Ureter (tissue), 1 donor: ENCODE data around the gene LAMB2. TPM values are rescaled to one million over a fixed set of nuclear protein-coding genes. Genes with fewer than 3 reads are reported as not detected.

Source experiments
- DNase-seq: peaks from one replicate; pipeline ENCODE4 v3.0.0-alpha.2; 2020; ENCODE audit warnings: low spot score
- total RNA-seq: library from RNA; stranded (reverse); gene quantifications from one replicate; pipeline ENCODE4 v1.2.4, GENCODE V29; 2023
- donor health status: DM: yes; HTN: yes; CAD: no.

Gene LAMB2
- total RNA-seq, 1 donor from 2014 or later = 311 TPM

DNA sequence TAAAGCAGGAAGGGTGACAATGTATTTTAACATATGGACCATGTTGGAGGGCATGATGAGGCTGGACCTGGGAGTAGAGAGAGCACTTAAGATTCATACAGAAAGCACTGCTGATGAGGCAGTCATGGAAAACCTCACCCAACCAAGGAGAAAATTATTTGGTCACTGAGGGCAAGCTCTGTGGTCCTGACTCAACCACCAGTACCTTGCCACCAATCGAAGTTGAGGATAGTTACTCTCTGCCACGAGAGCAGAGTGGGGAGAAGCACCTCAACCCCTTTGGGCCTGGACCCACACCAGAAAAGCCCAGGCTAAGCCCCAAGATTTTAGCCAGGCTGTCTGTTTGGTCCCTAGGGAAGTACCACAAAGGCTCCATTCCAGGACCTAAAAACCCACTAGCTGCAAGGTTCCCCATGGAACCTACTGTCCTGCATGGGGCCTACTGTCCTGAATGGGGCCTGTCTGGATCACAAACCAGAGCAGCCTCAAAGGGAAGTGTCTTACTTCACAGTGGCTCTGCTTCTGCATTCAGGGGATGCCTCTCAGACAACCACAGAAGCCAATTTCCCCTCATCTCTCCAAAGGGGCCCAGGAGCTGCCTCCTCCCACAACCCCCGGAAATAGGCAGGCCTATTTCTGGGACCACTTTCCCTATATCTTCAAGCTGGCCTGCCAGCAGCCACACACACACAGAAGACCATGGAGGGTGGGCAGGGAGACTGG lies 29.1 kb upstream of the LAMB2 start:
- DNase-seq = no peak

GRCh38 chr3:49161197-49161596 lies 28.3 kb upstream of the LAMB2 start:
- no peak for DNase-seq

GRCh38 chr3:49158792-49159191 lies 25.9 kb upstream of the LAMB2 start:
- DNase-seq = no peak

GRCh38 chr3:49158103-49158709 lies 25.4 kb upstream of the LAMB2 start:
- DNase-seq = no peak

DNA sequence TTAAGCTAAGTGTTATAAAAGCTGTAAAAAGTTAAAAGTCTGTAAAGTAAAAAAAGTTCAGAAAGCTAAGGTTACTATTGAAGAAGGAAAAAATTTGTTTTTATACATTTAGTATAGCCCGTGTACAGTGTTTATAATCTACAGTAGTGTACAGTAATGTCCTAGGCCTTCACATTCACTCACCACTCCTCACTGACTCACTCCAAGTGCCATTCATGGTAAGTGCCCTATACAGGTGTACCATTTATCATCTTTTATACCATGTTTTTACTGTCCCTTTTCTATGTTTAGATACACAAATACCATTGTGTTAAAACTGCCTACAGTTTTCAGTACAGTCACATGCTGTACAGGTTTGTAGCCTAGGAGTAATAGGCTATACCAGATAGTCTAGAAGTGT lies 24.4 kb upstream of the LAMB2 start:
- no peak for DNase-seq

DNA sequence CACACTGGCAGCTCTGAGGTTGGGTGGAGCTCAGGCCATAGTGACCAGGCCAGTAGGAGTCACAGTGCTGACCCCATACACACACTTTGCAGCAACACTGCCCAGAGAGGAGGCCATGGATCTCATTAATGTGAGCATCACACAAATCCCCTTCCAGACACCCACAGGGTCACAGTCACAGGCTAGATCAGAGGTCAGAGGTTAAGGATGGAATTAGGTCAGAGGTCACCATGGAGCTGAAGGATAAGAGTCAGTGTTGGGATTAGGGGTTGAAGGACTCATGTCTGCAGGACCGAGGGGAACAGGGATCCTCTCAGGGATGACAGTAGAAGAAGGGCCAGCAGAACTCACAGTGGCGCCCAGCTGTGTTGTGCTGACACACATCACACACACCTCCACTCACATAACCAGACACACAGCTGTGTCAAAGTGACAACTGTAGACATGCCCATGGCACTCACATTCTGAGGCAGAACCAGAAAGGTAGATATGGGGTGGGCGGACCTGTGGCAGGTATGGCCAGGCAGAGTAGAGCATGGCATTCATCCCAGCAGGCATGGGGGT lies 20.6 kb upstream of the LAMB2 start:
- no peak for DNase-seq

GRCh38 chr3:49151610-49152009 lies 18.8 kb upstream of the LAMB2 start:
- DNase-seq = no peak

GRCh38 chr3:49148159-49148558 lies 15.3 kb upstream of the LAMB2 start:
- no peak for DNase-seq

DNA sequence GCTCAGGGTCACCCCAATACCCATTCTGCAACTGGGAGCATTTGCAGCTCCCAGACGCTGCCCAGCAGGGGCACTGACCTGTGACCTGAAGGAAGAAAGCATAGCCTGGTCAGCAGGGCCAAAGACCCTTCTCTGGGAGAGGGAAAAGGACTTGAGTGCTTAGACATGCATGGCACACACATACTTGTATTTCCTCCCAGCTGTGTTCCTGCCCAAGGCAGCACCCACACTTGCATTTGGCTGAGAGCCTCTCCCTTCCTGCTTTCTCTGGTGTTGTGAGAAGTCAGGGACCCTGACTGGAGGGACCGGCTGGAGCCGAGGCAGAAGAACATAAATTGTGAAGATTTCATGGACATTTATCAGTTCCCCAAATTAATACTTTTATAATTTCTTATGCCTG lies 7.2 kb upstream of the LAMB2 start:
- no peak for DNase-seq

- no peak for DNase-seq
These were observed 2.6 kb upstream of the LAMB2 start for GRCh38 chr3:49135499-49135898.

GRCh38 chr3:49134471-49135265 lies 1.8 kb upstream of the LAMB2 start:
- DNase-seq = no peak

- peak; percentile 85 for DNase-seq
These were observed 539 bp upstream of the LAMB2 start for GRCh38 chr3:49133226-49133951.

DNA sequence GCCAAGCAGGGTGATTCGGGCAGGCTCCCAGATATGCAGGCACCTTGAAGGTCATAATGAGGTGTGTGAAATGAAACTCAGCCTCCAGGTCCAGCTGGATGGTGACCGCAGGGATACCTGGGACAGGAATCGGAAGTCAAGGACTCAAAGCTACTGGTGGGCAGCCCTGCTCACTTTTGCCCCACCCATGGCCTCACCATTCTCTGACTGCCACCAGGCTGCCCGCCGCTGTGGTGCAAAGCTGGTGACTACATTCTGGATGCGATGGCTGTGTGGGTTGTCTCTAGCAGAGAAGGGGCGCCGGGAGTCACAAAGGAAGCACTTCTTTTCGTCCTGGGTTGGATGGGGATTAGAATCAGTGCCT lies 795 bp downstream of the LAMB2 start:
- no peak for DNase-seq

DNA sequence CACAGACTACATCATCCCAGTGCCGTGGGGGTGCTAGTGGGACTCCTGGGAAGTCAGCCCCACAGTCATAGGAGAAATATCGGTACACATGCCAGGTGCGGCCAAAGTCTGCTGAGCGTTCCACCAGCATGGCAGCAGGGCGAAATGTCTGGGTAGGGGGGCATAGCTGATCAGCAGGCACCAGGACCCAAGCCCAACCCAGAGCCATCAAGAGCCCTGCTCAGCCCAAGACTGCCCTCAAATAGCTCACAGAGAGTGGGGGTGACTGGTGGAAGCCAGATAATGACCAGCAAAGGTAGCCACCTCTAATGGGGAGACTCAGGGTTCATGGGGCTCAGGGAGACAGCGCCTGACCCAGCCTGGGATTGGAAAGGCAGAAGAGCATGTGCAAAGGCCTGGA lies 1.3 kb downstream of the LAMB2 start:
- DNase-seq = no peak

DNA sequence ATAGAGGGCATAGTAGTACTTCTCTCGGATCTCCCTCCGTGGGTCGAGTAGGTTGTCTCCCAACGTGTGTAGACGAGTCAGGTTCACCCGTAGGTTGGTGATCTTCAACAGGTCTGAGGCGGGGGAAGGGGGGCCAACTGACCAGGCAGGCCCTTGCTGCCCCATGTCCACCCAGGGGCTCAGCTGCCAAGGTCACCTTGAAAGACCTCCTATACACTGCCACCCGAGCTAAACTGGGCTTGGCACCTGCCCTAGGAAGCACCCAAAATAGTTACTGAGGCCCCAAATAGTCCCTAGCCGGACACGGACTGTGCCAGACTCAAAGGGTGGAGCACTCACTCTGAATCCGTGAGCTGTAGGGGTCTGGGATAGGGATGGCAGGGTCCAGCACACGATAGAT lies 1.8 kb downstream of the LAMB2 start:
- no peak for DNase-seq

GRCh38 chr3:49124991-49125670 lies 7.7 kb downstream of the LAMB2 start:
- no peak for DNase-seq

DNA sequence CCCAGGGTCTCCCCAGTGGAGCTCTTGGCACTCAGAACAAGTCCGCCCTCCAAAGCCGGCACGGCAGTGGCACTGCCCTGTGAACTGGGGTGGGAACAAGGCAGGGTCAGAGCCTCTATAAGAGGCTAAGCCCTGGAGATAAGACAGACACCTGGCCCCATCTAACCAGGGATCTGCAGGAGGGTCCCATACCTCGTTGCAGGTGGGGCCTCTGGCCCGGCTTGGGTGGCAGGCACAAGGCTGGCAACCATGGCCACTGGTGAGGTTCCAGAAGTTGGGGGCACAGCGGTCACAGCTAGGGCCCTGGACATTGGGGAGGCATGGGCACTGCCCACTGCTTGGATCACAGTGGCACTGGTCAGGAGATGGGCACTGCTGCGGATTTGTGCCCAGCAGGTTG lies 8.6 kb downstream of the LAMB2 start:
- no peak for DNase-seq

- no peak for DNase-seq
These were observed 9.2 kb downstream of the LAMB2 start for GRCh38 chr3:49123687-49124086.

DNA sequence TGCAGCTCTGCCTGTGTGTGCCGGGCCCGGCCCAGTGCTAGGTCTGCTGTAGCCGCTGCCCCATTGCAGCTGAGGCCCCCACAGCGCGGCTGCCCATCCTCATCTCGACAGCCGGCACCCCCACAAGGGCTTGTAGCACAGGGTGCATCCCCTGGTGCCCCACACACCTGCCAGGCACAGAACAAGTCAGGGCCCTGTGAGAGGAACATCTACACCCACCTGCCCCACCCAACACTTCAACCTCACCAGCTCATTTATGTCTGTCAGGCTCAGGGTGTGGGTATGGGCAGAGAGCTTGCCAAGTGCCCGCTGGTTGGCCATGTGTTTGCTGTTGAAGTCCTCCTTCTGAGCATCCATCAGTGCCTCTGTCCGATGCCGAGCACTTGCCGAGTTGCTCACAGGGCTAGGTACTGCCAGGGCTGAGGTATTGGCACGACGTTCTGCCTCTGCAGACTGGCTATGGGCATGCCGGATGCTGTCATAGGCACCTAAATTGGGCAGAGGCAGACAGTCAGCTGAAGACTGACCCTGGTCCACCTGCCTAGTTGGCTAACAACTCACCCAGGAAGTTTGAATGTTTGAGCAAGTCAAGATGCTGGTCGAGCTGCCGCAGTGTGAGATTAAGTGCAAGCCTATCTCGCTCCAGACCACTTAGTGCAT lies 9.8 kb downstream of the LAMB2 start:
- DNase-seq = no peak

DNA sequence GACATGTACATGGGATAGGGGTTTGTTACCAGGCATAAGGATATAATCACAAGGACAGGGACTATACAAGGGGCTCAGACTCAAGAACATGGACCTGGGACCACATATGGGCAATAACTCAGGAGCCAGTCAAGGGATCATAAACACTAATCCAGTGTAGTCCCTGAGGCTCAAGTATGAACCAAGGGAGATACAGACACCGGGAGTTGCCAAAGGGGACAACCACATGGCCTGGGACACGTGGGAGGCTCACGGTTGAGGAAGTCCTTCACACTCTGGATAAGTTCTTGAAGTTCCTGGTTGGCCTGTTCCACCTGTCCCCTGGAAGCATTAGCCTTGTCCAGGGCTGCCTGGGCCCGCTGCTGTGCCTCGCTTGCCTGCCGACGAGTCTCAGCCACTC lies 10.4 kb downstream of the LAMB2 start:
- DNase-seq = no peak

DNA sequence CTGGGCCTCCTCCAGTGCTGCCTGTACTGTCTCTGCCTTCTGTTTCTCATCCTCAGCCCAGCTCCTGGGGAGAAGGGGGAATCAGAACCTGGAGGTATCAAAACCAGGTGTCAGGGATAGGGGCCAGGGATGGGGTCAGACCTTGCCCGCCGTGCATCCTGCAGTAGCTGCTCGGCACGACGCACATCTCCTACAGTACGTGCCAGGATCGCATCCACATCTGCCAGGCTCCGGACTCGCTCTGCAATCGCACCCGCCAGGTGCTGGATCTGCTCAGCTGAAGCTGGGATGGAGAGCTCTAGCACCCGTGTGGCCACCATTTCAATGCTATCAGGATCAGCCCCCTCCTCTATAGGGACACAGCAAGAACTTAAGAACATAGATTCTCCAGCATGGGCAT lies 10.8 kb downstream of the LAMB2 start:
- no peak for DNase-seq
